Upper lobe of left lung (tissue), 4 donors: ENCODE measurements around the gene ESR2.

Experiments
- EP300 ChIP-seq, 4 donors: sonication (generic); formaldehyde crosslinking; IDR thresholded peaks; one replicate each; pipeline ENCODE4 v1.5.1; 2017; ENCODE audit warnings: antibody characterized with exemption in 4 of 4, control low read depth in 2 of 4
- TF ChIP-seq, protein P1 (sequence below), 6 experiments: fragments of 450-650 bp in 4 of 6; fragments of 200-600 bp in 2 of 6; sonication (generic) in 2 of 6; IDR thresholded peaks; one replicate each; pipeline ENCODE4 v1.5.1; 2016 to 2019; ENCODE audit warnings: antibody characterized with exemption in 6 of 6

DNA sequence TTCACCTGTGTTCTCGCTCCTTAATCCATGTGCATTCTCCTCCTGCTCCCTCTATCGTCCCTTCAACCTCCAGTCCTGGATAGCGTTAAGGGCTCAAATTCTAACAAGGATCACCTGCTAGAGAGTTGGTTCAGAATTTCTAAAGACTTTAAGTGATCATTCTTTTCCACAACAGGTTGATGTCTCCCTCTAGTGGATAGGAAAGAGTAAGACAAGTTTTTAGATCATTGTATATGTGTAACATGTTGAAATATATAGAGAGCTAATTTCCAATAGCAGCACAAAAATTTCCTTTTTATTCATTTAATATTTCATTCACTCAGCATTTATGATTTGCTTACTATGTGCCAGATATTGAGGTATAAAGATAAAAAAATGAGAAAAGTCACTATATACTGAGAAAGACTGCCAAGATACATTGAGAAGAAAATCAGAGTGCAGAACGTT, 9.3 kb upstream of the ESR2 start:
- TF ChIP-seq, protein P1, sequence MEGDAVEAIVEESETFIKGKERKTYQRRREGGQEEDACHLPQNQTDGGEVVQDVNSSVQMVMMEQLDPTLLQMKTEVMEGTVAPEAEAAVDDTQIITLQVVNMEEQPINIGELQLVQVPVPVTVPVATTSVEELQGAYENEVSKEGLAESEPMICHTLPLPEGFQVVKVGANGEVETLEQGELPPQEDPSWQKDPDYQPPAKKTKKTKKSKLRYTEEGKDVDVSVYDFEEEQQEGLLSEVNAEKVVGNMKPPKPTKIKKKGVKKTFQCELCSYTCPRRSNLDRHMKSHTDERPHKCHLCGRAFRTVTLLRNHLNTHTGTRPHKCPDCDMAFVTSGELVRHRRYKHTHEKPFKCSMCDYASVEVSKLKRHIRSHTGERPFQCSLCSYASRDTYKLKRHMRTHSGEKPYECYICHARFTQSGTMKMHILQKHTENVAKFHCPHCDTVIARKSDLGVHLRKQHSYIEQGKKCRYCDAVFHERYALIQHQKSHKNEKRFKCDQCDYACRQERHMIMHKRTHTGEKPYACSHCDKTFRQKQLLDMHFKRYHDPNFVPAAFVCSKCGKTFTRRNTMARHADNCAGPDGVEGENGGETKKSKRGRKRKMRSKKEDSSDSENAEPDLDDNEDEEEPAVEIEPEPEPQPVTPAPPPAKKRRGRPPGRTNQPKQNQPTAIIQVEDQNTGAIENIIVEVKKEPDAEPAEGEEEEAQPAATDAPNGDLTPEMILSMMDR (IDR thresholded peaks at IDR 0.05): peak; percentile 44 to 75 (median 62)
- TF ChIP-seq EP300 (IDR thresholded peaks at IDR 0.05): no peak
